HEK293T (cell line): ENCODE measurements around the gene CCDC185.

ENCODE experiments used
- ARNT ChIP-seq: fragments of 450-650 bp; IDR thresholded peaks from 2 replicates; pipeline ENCODE4 v1.6.1; 2017; ENCODE audit warnings: mild to moderate bottlenecking
- BHLHE40 ChIP-seq: fragments of 450-650 bp; IDR thresholded peaks from 2 replicates; pipeline ENCODE4 v1.6.1; 2016; ENCODE audit warnings: mild to moderate bottlenecking, moderate library complexity, borderline replicate concordance
- CTBP1 ChIP-seq: fragments of 450-650 bp; IDR thresholded peaks from 2 replicates; pipeline ENCODE4 v1.6.1; 2016; ENCODE audit warnings: borderline replicate concordance
- ELF4 ChIP-seq: fragments of 450-650 bp; IDR thresholded peaks from 2 replicates; pipeline ENCODE4 v1.6.1; 2017; ENCODE audit warnings: antibody characterized with exemption
- FOXA1 ChIP-seq: fragments of 450-650 bp; IDR thresholded peaks from 2 replicates; pipeline ENCODE4 v1.6.1; 2016; ENCODE audit warnings: mild to moderate bottlenecking
- FOXM1 ChIP-seq: fragments of 450-650 bp; IDR thresholded peaks from 2 replicates; pipeline ENCODE4 v1.6.1; 2017; ENCODE audit warnings: mild to moderate bottlenecking, borderline replicate concordance
- HDGF ChIP-seq: fragments of 450-650 bp; IDR thresholded peaks from 2 replicates; pipeline ENCODE4 v1.6.1; 2017; ENCODE audit warnings: antibody characterized with exemption, borderline replicate concordance
- L3MBTL2 ChIP-seq: fragments of 450-650 bp; conservative IDR thresholded peaks from 2 replicates; pipeline ENCODE4 v1.6.1; 2016; ENCODE audit warnings: mild to moderate bottlenecking
- PKNOX1 ChIP-seq: fragments of 450-650 bp; IDR thresholded peaks from 2 replicates; pipeline ENCODE4 v1.6.1; 2016
- SP1 ChIP-seq: fragments of 450-650 bp; IDR thresholded peaks from 2 replicates; pipeline ENCODE4 v1.6.1; 2017
- SUZ12 ChIP-seq: fragments of 450-650 bp; IDR thresholded peaks from 2 replicates; pipeline ENCODE4 v1.6.1; 2016; ENCODE audit warnings: mild to moderate bottlenecking
- TARDBP ChIP-seq: fragments of 450-650 bp; IDR thresholded peaks from 2 replicates; pipeline ENCODE4 v1.6.1; 2016
- ZNF384 ChIP-seq: fragments of 450-650 bp; IDR thresholded peaks from 2 replicates; pipeline ENCODE4 v1.6.1; 2016

- TF ChIP-seq HDGF = no peak
- no peak for TF ChIP-seq SUZ12
- TF ChIP-seq CTBP1 = no peak
- no peak for TF ChIP-seq ARNT
- no peak for TF ChIP-seq SP1
- no peak for TF ChIP-seq FOXM1
- no peak for TF ChIP-seq ELF4
- no peak for TF ChIP-seq PKNOX1
- no peak for TF ChIP-seq FOXA1
- TF ChIP-seq L3MBTL2 = no peak
- no peak for TF ChIP-seq TARDBP
- TF ChIP-seq BHLHE40 = no peak
- no peak for TF ChIP-seq ZNF384
These were observed 44.8 kb upstream of the CCDC185 start for GRCh38 chr1:223348439-223348838.
